Thoracic aorta (tissue), 2 donors: ENCODE results near the gene RAB30. TPM values are rescaled to one million over a fixed set of nuclear protein-coding genes. Genes with fewer than 3 reads are reported as not detected.

ENCODE experiments used
- ATAC-seq: fragments of 150-250 bp; one replicate; pipeline ENCODE4 v1.8.0; 2017; ENCODE audit warnings: low read depth; ENCODE audit not compliant: insufficient number of reproducible peaks, low FRiP score
- DNase-seq: peaks from one replicate; pipeline ENCODE4 v3.0.0-alpha.2; 2020; ENCODE audit warnings: low spot score
- H3K27ac ChIP-seq, 2 donors: fragments of 200-600 bp; sonication (generic); 1 replicate in 1 of 2; 2 replicates in 1 of 2; pipeline ENCODE4 v1.5.1; 2016; ENCODE audit warnings: mild to moderate bottlenecking in 2 of 2, moderate library complexity in 2 of 2
- H3K27me3 ChIP-seq: fragments of 200-600 bp; sonication (generic); replicated peaks from 2 replicates; pipeline ENCODE4 v1.6.0; 2016; ENCODE audit warnings: mild to moderate bottlenecking; ENCODE audit not compliant: insufficient read depth
- H3K36me3 ChIP-seq: fragments of 200-600 bp; sonication (generic); one replicate; pipeline ENCODE4 v1.5.1; 2016
- H3K4me1 ChIP-seq, 2 donors: fragments of 200-600 bp; sonication (generic); 1 replicate in 1 of 2; 2 replicates in 1 of 2; pipeline versions ENCODE4 v1.5.1 to v1.6.0; 2016; ENCODE audit warnings: low read depth in 2 of 2, mild to moderate bottlenecking in 1 of 2; ENCODE audit not compliant: control insufficient read depth in 1 of 2
- H3K4me3 ChIP-seq: fragments of 200-600 bp; sonication (generic); 2 replicates; pipeline ENCODE4 v1.5.1; 2016; ENCODE audit warnings: mild to moderate bottlenecking
- H3K9me3 ChIP-seq: fragments of 200-600 bp; sonication (generic); 2 replicates; pipeline ENCODE4 v1.5.1; 2016
- total RNA-seq, 2 donors: library from RNA; depleted of rRNA; stranded (reverse); fragments of >200 nt; gene quantifications; one replicate each; pipeline versions ENCODE4 v1.1.0 to v1.2.3, GENCODE V29; 2016
- TF ChIP-seq, protein P1 (sequence below): fragments of 200-600 bp; sonication (generic); IDR thresholded peaks from one replicate; pipeline ENCODE4 v1.5.1; 2019; ENCODE audit warnings: antibody characterized with exemption

Gene RAB30
- total RNA-seq, 2 donors from 2014 or later, result 16.6 to 25.7 TPM

DNA sequence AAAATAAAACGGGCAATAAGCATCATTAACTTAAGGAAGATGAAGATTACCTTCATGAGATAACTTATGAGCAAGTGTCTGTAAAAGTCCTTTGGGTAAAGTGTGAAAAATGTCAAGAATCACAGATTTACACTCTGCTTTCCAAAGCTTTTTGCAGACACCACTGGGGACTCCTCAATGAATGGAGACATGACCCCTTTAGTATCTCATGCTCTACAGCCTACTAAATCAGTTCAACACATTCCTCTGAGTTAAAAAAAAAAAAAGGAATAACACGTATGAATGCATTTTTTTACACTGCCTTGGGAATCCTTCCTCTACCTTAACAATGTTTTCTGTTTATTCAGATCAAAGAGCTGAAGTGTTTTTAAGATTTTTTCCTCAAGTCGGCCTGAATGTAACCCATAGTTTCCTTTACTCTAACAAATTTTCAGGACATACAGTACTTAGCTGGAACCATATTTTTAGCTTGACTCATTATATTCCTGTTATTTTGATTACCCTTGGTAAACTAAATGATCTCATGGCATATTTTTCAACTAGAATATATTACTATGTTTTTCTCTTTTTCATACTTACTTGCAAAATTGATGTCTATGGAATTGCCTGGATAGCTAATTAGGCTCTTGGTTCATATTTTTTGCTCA, 25.9 kb upstream of the RAB30 start:
- no peak for DNase-seq
- no peak for ATAC-seq
- H3K36me3 ChIP-seq, result no peaks in the 10 kb centered on the region
- no peak overlapping the region for H3K27ac ChIP-seq
- H3K4me1 ChIP-seq, result no peaks in the 10 kb centered on the region
- no peaks in the 10 kb centered on the region for H3K9me3 ChIP-seq
- no peaks in the 10 kb centered on the region for H3K27me3 ChIP-seq
- TF ChIP-seq, protein P1, sequence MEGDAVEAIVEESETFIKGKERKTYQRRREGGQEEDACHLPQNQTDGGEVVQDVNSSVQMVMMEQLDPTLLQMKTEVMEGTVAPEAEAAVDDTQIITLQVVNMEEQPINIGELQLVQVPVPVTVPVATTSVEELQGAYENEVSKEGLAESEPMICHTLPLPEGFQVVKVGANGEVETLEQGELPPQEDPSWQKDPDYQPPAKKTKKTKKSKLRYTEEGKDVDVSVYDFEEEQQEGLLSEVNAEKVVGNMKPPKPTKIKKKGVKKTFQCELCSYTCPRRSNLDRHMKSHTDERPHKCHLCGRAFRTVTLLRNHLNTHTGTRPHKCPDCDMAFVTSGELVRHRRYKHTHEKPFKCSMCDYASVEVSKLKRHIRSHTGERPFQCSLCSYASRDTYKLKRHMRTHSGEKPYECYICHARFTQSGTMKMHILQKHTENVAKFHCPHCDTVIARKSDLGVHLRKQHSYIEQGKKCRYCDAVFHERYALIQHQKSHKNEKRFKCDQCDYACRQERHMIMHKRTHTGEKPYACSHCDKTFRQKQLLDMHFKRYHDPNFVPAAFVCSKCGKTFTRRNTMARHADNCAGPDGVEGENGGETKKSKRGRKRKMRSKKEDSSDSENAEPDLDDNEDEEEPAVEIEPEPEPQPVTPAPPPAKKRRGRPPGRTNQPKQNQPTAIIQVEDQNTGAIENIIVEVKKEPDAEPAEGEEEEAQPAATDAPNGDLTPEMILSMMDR, result no peak
- no peak overlapping the region for H3K4me3 ChIP-seq

GRCh38 chr11:83093634-83094033, 21.9 kb upstream of the RAB30 start:
- ATAC-seq (no peak), DNase-seq (no peak)
- TF ChIP-seq, protein P1, result no peak
- Histone ChIP-seq H3K27me3 (no peaks in the 10 kb centered on the region), H3K4me3 (no peak overlapping the region), H3K9me3 (no peaks in the 10 kb centered on the region), H3K36me3 (no peaks in the 10 kb centered on the region), H3K4me1 (no peaks in the 10 kb centered on the region), H3K27ac (no peak overlapping the region)

- H3K4me1 ChIP-seq, result peaks cover 0 to 3% of the 10 kb centered on the region in 2 donors
- H3K4me3 ChIP-seq, result no peak overlapping the region
- TF ChIP-seq, protein P1, result no peak
- no peaks in the 10 kb centered on the region for H3K36me3 ChIP-seq
- no peak for DNase-seq
- no peak for ATAC-seq
- H3K27me3 ChIP-seq, result no peaks in the 10 kb centered on the region
- no peak overlapping the region for H3K27ac ChIP-seq
- no peaks in the 10 kb centered on the region for H3K9me3 ChIP-seq
These were observed 21.0 kb upstream of the RAB30 start for GRCh38 chr11:83092488-83093384.

- TF ChIP-seq, protein P1, result no peak
- no peak overlapping the region for H3K27ac ChIP-seq
- no peaks in the 10 kb centered on the region for H3K36me3 ChIP-seq
- no peaks in the 10 kb centered on the region for H3K9me3 ChIP-seq
- DNase-seq (no peak), ATAC-seq (no peak)
- peaks cover 0 to 3% of the 10 kb centered on the region in 2 donors for H3K4me1 ChIP-seq
- no peaks in the 10 kb centered on the region for H3K27me3 ChIP-seq
- no peak overlapping the region for H3K4me3 ChIP-seq
These were observed 17.3 kb upstream of the RAB30 start for GRCh38 chr11:83088965-83089364.

DNA sequence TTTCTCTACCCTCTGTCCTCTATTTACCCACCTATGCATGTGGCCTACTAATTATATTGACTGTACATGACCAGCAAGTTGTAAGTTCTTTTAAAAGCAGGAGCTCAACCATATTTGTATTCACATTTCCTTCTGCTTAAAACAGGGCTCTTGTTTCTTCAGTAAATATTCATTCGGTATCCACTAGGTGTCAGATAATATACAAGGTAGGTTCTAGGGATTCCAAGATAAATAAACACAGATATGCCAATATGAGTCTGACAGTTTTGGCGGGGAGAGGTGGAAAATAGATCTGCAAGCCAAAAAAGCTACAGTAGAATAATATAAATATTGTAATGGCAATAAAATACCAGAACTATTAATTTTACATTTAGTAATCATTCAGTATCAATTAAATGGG, 15.3 kb upstream of the RAB30 start:
- Histone ChIP-seq H3K27me3 (no peaks in the 10 kb centered on the region), H3K4me3 (no peak overlapping the region), H3K36me3 (no peaks in the 10 kb centered on the region), H3K4me1 (peaks cover 0 to 3% of the 10 kb centered on the region in 2 donors), H3K27ac (no peak overlapping the region), H3K9me3 (no peaks in the 10 kb centered on the region)
- ATAC-seq, result no peak
- no peak for DNase-seq
- TF ChIP-seq, protein P1, result no peak
